T47D (cell line): Measurements from ENCODE around the gene THOP1.
A peak's percentile ranks its signal among the peaks of the same experiment; 100 is the strongest.

Experiments used
- DNase-seq, 2 experiments: peaks; one replicate each; pipeline versions ENCODE4 v3.0.0 to v3.0.0-alpha.2; 2011 to 2012; ENCODE audit warnings: low read depth in 1 of 2, low spot score in 1 of 2
- JUND ChIP-seq: IDR thresholded peaks from 2 replicates; pipeline ENCODE4 v1.6.1; 2012; ENCODE audit warnings: low read depth
- in situ Hi-C: cut with HindIII; loops from 2 replicates; pipeline ENCODE4 v1.10.0; 2016; ENCODE audit warnings: low sequenced_read_pairs, low pct_unique_long_range_greater_than_20kb

THOP1 gene

DNA sequence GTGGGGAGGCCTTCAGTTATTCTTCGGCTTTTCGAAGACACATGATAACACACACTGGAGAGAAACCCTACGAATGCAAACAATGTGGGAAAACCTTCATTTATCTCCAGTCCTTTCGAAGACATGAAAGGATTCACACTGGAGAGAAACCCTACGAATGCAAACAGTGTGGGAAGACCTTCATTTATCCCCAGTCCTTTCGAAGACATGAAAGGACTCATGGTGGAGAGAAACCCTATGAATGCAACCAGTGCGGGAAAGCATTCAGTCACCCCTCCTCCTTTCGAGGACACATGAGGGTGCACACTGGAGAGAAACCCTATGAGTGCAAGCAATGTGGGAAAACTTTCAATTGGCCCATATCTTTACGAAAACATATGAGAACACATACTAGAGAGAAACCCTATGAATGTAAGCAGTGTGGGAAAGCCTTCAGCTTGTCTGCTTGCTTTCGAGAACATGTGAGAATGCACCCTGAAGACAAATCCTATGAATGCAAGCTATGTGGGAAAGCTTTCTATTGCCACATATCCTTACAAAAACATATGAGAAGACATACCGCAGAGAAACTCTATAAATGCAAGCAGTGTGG, 67.8 kb downstream of the THOP1 start:
- in situ Hi-C loops, result no loop called here

DNA sequence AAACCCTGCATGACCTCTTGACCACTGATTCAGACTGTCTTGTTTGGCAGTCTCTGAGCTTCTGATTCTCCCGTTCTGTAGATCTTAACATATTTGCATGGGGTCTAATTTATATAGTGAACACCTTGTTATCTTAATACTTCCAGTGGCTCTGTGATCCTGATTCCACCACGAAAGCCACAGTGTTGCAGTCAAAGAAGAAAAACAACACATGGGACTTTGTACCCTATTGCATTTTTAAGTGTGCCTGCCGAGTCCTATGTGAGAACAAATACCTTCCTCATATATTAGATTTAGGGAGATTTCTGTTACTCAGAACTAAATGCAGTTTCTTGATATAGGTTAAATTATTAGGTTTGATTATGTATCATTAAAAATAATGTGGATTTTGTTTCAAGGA, 69.5 kb downstream of the THOP1 start:
- no peak for TF ChIP-seq JUND
- in situ Hi-C loops, result no loop called here

More for the DNA sequence above, 67.8 kb downstream of the THOP1 start:
- no peak for TF ChIP-seq JUND
- DNase-seq, result no peak

DNA sequence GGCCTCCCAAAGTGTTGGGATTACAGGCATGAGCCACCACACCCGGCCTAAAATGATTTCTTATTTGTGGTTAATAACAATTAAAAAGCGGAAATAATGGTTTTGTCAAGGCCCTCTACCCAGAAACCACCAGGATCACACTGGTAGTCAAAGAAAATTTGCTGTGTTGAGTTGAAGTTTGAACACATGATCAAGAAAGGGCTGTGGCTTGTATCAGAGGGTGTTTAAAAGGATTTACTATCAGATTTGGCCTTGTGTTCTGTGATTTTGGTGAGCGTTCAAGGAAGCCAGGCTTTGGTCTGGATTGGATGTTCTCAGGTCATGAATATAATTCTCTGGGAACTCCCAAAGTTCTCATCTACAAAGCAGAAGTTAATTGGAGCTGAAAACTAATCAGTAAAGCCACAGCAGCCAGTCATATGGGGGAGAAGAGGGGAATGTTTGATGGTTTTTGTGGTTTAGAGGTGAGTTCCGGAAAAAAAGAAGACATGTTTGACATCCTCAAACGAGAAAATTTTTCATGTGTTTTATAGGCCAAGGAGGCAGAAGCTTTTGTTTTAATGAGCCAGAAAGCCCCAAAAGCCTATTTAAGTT, 71.3 kb downstream of the THOP1 start:
- in situ Hi-C loops, result no loop called here
- TF ChIP-seq JUND, result no peak
- no peak for DNase-seq

More for the DNA sequence above, 69.5 kb downstream of the THOP1 start:
- DNase-seq, result no peak

DNA sequence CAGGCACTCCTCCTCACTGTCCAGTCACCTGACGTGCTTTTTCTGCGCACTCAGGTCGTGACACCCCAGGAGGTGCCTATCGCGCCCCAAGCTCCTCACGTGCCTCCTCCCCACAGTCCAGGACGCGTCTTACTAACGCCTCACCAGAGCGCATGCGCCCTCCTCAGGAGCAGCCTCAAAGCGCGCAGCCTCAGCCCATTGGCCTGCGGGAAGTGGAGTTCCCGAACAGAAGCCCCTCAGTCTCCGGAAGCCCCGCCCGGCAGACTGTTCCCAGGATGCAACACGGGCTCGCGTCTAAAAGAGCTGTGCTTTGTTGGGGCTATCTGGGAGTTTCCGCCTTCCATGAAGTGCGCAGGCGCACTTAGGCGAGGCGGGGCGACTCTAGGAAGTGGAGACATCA, 73.6 kb downstream of the THOP1 start:
- in situ Hi-C loops, result no loop called here

DNA sequence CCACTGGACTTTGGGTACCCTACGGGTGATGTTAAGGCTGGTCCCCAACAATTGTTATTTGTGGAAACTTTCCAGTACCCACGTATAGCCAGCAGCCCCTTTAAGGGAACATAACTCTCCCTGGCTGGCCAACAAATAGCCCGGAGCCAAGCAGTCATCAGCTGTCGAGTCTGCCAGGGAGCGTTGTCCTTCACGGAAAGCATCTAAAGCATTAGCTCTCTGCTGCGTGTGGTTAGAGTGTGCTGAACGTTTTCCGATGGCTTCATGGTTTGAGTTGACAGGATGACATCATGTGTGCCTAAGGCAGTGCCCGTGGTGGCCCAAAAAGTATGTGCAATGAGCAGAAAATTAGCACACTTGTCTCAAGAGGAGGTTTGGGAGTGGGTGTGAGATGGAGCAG, 78.5 kb downstream of the THOP1 start:
- peak in 1 of 2 experiments; percentile 15 for DNase-seq
- in situ Hi-C loops, result no loop called here
- no peak for TF ChIP-seq JUND

More for the DNA sequence above, 73.6 kb downstream of the THOP1 start:
- DNase-seq, result no peak
- TF ChIP-seq JUND, result no peak
